ENCODE measurements around the gene MBOAT7.

MBOAT7 gene

GRCh38 chr19:54138489-54139256 lies 50.7 kb downstream of the MBOAT7 start:
- no peak for TF ChIP-seq CTCF (IDR thresholded peaks at IDR 0.05; ENCODE audit: low read depth, low read length, missing control alignments)

GRCh38 chr19:54137699-54138488 lies 51.5 kb downstream of the MBOAT7 start, which contains the start of gene CNOT3:
Gene CNOT3 (plus strand): TSS chr19:54137762. CDS start chr19:54142979, 5,217 bp downstream.
- no peak for TF ChIP-seq CTCF (IDR thresholded peaks at IDR 0.05; ENCODE audit: low read depth, low read length, missing control alignments)
- DNase-seq (ENCODE audit: extremely low read depth, low read depth) = no peak

More at GRCh38 chr19:54138489-54139256, 50.7 kb downstream of the MBOAT7 start:
- peak overlapping the region; percentile 77 for H3K4me3 ChIP-seq (replicated peaks; ENCODE audit: low read depth, low read length)
- DNase-seq (ENCODE audit: extremely low read depth, low read depth) = no peak

DNA sequence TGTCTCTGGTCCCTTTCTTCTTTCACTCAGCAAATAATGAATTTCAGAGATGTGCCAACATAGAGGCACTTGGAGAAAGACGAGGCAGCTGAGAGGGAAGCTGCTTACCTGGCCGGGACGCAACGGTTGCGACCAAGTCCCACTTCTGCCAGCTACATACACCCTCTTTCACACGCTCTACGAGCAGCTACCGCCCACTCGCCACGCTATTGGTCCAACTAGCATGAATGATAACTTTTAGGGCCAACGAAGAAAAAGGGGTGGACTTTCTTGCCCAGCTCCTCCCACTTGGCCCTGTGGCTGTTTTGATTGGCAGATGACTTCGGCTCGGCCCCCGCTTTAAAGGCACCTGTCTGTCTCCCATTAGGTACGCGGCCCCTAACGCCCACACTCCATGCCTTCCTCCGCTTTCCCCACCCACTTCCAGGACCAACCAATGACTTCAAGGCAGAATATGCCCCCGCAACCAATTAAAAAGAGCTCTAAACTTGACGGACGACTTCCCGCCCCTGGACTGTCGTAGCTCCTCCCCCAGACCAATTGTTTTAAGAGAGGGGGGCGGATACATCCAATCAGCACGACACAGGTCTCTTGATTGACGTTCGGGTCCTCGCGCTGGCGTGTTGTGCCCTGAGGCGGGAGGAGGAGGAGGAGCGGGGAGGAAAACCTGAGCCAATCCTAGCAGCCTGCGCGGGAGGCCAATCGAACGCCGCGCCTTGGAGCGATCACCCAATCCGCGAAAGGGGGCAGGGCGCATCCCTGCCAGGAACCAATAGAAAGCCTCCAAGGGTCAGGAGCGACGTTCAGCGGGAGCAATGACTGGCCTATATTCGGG lies 52.3 kb downstream of the MBOAT7 start:
- peak overlapping the region; percentile 77 for H3K4me3 ChIP-seq (replicated peaks; ENCODE audit: low read depth, low read length)
- DNase-seq (ENCODE audit: extremely low read depth, low read depth) = peak; percentile 100
- no peak for TF ChIP-seq CTCF (IDR thresholded peaks at IDR 0.05; ENCODE audit: low read depth, low read length, missing control alignments)

More at GRCh38 chr19:54137699-54138488, 51.5 kb downstream of the MBOAT7 start, which contains the start of gene CNOT3:
- H3K4me3 ChIP-seq (replicated peaks; ENCODE audit: low read depth, low read length) = peak within 1 kb of the TSS; percentile 77

DNA sequence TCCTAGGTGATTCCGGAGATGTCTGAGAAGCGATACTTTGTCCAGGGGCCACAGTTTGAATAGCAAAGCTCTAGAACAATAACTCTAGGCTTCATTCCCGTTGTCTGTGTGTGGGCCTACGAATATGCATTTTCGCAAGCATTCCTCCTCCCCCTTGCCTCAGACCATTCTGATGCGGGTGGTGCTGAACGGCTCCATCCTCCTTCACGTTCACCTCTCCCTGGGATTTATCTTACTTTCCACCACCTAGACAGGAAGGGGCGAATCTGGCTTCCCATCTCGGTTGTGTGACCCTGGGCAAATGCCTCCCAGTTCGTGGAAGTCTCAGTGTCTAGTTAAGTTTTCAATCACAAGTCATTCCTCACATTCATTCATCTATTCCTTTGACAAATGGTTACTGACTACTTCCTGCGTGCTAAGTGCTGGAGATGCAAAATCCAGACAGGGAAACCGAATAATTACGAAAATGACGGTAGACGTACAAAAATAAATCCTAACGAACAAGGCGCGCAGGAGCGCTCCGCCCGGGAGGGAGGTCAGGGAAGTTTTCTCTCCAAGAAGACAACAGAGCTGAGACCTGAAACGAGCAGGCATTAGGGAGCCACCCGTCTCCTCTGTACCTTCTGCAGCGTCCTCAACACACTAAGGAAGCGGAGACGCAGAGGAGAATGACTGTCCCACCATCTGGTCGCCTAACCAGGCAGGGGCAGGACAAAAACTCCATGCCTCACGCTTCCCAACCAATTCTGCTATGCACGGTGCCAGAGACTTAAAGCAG lies 53.1 kb downstream of the MBOAT7 start:
- no peak for DNase-seq (ENCODE audit: extremely low read depth, low read depth)
- no peak for TF ChIP-seq CTCF (IDR thresholded peaks at IDR 0.05; ENCODE audit: low read depth, low read length, missing control alignments)
- H3K4me3 ChIP-seq (replicated peaks; ENCODE audit: low read depth, low read length) = peak overlapping the region; percentile 51

GRCh38 chr19:54133957-54134590 lies 55.3 kb downstream of the MBOAT7 start:
- DNase-seq (ENCODE audit: extremely low read depth, low read depth) = no peak
- no peak for TF ChIP-seq CTCF (IDR thresholded peaks at IDR 0.05; ENCODE audit: low read depth, low read length, missing control alignments)

More at GRCh38 chr19:54133957-54134590, 55.3 kb downstream of the MBOAT7 start:
- H3K4me3 ChIP-seq (replicated peaks; ENCODE audit: low read depth, low read length) = no peak overlapping the region
